ENCODE data around the gene TRRAP. TPM values are rescaled to one million over a fixed set of nuclear protein-coding genes. Genes with fewer than 3 reads are reported as not detected.

The TRRAP gene
- polyA plus RNA-seq, 3 donors: 36.7 to 39.7 (median 37.1) TPM

DNA sequence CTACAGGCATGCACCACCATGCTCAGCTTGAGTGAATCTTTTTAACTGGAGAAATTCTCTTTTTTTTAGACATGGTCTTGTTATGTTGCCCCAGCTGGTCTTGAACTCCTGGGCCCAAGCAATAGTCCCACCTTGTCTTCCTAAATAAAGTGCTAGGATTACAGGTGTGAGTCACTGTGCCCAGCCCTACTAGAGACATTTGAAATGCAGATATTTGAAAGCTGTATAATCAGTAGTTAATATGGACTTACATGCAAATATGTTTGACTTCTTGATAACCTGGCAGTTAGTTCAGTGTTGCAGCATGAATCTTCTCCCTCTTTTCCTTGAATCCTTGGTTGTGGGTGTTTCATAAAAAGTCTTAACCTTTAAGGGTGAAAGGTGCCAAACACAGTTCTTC lies 8.7 kb downstream of the TRRAP start:
- DNase-seq (ENCODE audit: low read depth in 3 of 3, low spot score in 2 of 3): no peak

DNA sequence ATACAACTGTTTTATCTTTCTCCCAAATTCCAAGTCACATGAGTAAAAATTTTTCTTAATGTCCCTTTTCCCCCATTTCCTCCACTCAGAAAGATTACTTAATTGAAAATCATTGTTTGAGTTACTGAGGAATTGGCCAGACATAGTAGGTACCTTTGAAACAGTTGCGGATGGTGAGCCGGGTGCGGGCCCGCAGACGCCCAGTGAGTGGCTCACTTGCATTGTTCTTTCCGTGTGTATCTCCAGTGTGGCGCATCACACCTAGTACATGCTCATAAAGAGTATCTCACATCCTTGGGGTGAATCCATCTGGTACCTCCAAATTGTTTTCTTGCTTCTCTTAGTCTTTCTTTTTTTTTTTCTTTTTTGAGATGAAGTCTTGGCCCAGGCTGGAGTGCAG lies 14.3 kb downstream of the TRRAP start:
- no peak for DNase-seq (ENCODE audit: low read depth in 3 of 3, low spot score in 2 of 3)

DNA sequence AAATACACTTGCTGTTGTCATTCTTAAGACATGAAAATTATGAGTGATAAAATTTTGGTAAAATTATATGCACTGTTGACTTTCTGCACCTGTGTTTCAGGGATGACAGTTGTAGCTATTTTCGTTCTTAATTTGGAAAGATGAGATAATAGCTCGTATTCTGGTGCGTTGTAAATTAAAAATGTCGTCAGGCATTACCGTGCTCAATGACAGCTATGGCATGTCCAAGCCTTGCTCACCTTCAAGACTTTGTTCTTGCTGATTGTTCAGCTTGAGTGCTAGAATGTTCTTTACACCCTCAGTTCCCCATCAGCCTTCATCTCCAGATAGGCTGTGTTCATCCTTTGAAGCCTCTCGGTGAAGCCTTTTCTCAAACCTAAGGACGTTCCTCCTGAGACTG lies 21.5 kb downstream of the TRRAP start:
- no peak for DNase-seq (ENCODE audit: low read depth in 3 of 3, low spot score in 2 of 3)

DNA sequence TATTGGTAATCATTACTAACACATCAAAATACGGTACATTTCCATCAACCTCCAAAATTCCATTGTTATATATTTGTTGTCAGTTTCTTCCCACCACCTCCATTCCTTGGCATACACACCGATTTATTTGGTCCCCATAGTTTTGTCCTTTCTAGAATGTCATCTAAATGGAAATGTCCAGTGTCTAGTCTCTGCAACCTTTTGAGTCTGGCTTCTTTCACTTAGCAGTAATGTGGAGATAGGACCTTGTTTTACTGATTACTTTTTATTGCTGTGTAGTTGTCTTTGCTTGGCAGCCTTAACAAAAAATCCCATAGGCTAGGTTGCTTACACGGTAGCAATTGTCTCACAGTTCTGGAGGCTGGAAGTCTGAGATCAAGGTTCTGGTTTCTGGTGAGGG lies 22.5 kb downstream of the TRRAP start:
- DNase-seq (ENCODE audit: low read depth in 3 of 3, low spot score in 2 of 3): no peak

DNA sequence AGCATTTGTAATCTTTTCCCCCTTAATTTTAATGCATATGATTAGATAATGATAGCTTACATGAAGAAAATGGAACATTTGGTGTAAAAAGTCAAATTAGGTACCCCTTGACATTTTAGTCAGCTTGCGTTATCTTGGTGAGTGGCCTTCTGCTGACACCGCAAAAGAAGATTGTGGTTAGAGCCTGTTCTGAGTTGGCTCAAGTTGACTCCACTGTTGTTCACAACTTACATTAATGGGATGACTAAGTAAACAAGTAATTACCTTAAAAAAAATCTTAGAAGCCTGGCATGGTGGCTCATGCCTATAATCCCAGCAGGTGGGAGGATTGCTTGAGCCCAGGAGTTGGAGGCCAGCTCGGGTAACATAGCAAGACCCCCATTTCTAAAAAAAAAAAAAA lies 24.2 kb downstream of the TRRAP start:
- no peak for DNase-seq (ENCODE audit: low read depth in 3 of 3, low spot score in 2 of 3)

DNA sequence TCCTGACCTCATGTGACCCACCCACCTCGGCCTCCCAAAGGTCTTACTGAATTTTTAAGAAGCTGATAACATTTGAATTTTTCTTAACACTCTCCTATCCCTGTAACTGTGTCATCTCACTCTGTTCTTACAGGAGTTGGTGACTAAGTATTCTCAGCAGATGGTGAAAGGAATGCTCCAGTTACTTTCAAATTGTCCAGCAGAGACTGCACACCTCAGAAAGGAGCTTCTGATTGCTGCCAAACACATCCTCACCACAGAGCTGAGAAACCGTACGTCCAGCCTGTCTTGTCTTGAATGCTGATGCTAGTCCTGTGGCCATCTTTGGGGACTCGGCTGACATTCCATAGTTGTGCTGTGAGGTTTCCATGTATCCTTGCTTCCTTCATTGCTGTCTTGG lies 24.9 kb downstream of the TRRAP start:
- no peak for DNase-seq (ENCODE audit: low read depth in 3 of 3, low spot score in 2 of 3)

DNA sequence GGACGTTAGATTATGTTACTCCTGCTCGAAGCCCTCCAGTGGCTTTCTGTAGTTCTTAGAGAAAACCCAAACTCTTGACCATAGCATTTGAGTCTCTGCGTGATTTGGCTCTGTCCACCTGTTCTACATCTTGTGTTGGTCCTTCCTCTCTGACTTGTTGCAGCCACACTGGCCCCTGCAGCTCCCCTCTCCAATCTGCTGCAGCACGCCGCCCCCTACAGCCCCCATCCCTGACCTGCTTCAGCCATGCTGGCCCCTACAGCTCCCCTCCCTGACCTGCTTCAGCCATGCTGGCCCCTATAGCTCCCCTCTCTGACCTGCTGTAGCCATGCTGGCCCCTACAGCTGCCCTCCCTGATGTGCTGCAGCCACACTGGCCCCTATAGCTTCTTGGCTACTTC lies 29.2 kb downstream of the TRRAP start:
- no peak for DNase-seq (ENCODE audit: low read depth in 3 of 3, low spot score in 2 of 3)

DNA sequence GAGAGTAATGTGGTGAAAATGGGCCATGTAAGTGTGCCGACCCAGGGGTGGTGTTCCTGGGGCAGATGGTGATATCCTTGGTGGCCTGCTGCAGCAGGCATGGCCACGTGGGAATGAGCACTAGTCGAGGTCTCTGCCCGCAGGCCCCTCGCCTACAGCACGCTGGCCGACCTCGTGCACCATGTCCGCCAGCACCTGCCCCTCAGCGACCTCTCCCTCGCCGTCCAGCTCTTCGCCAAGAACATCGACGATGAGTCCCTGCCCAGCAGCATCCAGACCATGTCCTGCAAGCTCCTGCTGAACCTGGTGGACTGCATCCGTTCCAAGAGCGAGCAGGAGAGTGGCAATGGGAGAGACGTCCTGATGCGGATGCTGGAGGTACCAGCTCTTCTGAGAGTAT lies 30.3 kb downstream of the TRRAP start:
- DNase-seq (ENCODE audit: low read depth in 3 of 3, low spot score in 2 of 3): no peak

DNA sequence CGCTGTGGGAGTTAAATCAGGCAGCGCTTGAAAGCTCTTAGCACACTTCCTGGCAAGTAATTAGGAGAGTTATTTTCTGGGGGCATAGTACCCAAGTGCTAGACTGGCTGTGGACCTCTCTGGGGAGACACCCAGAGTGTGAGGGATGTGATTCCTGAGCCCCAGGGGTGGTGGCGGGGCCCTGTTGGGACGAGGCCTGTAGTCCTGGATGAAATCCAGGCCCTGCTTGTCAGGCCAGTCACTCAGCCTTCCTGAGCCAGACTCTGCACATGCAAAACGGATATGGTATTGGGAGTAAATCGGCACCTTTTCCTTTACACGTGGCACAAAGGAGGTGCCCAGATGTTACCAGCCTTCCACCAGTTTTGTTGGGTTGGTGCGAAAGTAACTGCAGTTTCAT lies 31.2 kb downstream of the TRRAP start:
- DNase-seq (ENCODE audit: low read depth in 3 of 3, low spot score in 2 of 3): no peak

DNA sequence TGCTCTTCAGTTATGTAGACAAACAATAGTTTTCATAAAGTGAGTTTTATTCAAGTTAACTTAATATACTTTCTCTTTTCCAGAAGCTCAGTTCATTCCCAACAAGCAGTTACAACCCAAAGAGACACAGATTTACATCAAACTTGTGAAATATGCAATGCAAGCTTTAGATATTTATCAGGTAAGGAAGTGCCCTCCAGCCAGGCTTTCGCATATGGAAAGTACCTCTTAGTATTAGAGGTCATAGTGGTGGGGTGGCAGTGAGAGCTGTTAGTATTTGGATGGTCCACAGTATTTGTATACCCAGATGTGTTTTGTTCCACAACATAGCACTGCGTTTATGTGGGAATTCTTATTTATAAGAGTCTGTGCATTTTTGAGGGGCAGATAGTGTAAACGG lies 32.1 kb downstream of the TRRAP start:
- DNase-seq (ENCODE audit: low read depth in 3 of 3, low spot score in 2 of 3): no peak

DNA sequence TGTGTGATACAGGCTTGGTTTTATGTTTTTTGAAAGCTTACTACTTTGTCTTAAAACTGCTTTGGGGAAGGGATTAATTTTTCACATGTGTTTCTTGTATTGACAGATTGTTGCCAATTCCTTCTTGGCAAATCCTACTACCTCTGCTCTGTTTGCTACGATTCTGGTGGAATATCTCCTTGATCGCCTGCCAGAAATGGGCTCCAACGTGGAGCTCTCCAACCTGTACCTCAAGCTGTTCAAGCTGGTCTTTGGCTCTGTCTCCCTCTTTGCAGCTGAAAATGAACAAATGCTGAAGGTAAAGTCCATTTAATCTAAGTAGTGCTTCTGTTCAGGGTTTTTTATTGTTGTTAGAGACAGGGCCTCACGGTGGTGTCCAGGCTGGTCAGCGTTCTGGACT lies 33.6 kb downstream of the TRRAP start:
- DNase-seq (ENCODE audit: low read depth in 3 of 3, low spot score in 2 of 3): no peak

DNA sequence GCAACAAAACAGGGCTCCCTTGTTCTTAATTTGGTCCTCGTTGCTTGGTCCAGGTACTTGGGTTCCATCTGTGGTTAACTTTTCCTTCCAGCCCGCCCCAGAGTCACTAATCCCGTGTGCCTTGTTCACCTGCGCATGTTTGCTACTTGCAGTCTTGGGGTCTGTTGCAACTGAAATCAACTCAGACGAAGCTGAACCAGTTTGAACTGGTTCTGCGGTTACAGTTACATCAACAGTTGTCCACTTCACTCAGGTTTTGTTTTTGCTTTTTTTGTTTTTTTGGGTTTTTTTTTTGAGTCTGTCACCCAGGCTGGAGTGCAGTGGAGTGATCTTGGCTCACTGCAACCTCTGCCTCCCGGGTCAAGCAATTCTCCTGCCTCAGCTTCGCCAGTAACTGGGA lies 34.7 kb downstream of the TRRAP start:
- no peak for DNase-seq (ENCODE audit: low read depth in 3 of 3, low spot score in 2 of 3)

DNA sequence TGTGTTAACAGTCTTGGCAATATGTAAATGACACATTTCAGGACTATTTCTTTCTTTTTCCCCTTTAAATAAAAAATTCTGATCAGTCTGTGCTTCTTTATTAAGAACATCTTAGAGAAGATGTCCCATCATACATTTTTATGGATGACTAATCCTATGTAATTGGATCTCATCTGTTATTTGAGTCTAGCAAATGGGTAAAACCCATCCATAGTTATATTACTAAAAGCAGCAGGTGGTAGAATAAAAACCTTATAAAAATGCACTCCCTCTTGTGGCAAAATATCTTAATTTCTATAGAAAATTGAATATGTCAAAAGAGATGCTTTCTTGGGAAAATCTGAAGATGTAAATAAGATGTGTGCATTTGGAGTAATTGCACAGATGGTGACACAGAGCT lies 35.3 kb downstream of the TRRAP start:
- DNase-seq (ENCODE audit: low read depth in 3 of 3, low spot score in 2 of 3): no peak

DNA sequence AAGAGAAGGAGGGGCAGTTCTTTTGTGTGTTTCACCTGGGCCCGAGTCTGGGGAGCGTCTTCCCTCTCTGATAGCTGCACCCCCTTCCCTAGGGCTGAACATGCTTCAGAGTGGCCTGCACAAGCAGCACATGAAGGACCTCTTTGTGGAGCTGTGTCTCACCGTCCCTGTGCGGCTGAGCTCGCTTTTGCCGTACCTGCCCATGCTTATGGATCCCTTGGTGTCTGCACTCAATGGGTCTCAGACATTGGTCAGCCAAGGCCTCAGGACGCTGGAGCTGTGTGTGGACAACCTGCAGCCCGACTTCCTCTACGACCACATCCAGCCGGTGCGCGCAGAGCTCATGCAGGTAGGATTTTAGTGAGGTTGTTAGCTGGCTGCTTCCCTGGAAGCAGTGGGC lies 39.0 kb downstream of the TRRAP start:
- DNase-seq (ENCODE audit: low read depth in 3 of 3, low spot score in 2 of 3): no peak

DNA sequence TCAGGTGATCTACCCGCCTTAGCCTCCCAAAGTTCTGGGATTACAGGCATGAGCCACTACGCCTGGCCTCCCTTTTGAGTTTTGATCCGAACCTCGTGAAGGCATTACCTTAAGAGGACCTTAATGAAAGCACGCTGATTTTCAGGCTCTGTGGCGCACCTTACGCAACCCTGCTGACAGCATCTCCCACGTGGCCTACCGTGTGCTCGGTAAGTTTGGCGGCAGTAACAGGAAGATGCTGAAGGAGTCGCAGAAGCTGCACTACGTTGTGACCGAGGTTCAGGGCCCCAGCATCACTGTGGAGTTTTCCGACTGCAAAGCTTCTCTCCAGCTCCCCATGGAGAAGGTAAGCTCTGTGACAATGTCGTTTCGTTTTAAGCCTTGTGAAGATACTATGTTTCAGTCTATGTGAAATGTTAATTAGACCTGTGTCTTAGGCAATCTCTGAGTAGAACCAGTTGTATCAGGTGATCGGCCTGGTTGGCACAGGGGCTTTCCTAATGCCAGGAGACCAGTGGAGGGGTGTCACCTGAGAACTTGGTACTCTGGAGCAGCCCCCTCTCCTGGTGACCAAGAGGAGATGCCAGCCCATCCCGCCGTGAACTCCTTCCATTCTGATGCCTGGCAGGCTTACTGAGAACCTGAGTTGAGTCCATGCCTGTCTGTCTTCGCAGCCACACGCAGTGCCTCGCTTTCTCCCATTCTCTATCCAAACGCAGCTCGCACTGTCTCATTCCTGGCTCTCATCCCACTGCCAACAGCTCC lies 43.5 kb downstream of the TRRAP start:
- DNase-seq (ENCODE audit: low read depth in 3 of 3, low spot score in 2 of 3): no peak

DNA sequence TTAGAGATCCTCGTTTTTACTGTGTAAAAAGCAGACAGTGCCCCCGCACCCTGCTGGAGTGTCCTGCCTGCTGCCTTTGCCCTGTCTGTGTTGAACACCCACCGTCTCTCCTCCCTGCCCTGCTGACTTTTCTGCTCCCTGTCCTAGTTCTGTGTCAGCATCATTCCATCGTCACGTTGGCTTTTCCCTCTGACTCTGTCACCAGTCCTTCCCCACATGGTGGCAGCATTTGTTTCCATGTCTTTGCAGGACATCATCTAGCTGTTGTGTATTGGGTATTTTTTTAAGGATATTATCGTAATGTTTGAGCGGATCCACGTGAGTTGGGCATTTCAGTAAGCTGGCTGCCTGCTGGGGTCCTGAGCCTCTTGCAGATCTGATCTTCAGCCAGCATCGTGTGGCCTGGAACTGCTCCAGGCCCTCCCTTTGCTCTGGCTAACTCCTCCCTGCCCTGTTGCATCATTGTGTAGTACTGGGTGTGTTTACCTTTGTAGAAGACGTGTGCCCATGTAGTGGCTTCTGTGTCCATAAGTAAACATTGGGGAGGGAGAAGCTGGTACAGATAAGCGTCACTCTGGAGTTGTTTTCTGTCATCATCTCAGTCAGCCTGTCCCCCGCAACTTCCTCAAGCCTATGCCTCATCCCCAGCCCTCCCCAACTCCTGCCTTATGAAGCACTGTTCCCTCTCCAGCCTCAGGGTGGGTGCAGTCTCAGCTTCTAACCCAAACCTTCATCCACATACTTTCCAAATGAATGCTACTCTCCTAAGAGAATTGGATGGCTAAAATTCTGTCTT lies 44.3 kb downstream of the TRRAP start:
- no peak for DNase-seq (ENCODE audit: low read depth in 3 of 3, low spot score in 2 of 3)

DNA sequence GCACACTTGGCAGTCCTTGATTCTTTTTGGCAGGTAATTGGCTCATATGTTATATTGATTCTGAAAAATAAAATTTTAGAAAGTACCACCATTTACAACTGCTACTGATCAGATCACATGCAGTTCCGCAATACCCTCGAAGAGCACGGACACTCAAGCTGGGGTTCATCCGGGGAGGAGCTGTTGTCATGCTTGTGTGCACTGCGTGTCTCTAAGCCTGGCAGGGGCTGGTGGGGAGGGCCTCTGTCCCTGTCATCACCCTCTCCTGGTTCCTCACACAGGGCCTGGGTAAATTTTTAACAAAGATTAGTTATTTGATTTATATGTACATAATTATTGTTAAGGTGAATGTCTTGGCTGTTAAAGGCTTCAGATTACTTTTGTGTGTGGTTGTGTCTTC lies 45.2 kb downstream of the TRRAP start:
- DNase-seq (ENCODE audit: low read depth in 3 of 3, low spot score in 2 of 3): no peak

DNA sequence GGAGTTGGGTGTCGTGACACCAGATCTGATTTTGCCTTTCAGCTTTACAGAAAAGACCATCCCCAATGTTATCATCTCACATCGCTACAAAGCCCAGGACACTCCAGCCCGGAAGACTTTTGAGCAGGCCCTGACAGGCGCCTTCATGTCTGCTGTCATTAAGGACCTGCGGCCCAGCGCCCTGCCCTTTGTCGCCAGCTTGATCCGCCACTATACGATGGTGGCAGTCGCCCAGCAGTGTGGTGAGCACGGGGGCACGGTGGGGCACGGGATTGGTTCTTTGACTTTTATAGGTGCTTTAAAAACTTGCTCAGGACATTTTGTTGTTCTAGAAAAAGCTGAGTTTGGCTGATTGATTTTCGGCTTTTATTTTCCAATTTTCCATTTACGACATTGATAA lies 48.8 kb downstream of the TRRAP start:
- DNase-seq (ENCODE audit: low read depth in 3 of 3, low spot score in 2 of 3): no peak

DNA sequence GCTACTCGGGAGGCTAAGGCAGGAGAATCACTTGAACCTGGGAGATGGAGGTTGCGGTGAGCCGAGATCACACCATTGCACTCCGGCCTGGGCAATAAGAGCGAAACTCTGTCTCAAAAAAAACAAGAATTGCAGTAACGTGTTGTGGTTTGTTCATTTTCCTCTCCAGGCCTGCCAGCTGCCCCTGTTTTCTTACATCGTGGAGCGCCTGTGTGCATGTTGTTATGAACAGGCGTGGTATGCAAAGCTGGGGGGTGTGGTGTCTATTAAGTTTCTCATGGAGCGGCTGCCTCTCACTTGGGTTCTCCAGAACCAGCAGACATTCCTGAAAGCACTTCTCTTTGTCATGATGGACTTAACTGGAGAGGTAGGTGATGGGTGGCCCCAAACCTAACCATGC lies 52.1 kb downstream of the TRRAP start:
- no peak for DNase-seq (ENCODE audit: low read depth in 3 of 3, low spot score in 2 of 3)

DNA sequence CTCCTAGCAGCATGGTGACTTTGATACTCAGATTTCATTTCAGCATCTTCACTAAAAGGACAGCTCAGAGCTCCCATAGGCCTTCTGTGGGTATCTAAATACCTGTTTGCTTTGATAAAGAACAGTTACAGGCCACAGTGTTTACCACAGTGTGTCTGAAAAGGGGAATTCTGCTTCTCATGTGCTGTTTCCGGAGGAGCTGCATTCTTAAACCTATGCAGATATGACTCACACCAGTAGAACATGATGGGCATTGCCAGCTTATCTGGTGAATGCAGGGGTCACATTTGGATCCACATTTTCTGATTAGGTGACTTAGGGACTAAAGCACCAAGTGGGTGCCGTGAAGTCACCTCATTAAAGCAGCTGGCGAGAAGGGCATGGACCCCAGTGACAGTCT lies 52.6 kb downstream of the TRRAP start:
- DNase-seq (ENCODE audit: low read depth in 3 of 3, low spot score in 2 of 3): no peak

DNA sequence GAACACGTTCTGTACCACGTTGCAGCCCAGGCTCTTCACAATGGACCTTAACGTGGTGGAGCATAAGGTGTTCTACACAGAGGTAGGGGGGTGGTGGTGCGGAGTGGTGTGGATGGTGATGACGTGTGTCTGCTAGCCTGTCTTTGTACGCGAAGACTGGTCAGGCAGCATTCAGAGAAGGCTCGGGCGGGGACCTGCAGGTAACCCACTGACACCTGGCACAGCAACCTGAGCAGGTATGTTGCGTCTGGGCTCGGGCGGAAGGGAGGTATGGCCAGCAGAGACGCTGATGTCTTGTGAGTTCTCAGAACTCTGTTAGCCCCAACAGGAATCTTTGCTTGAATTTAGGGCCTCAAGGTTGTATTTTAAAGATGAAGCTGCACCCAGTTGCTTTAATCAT lies 55.0 kb downstream of the TRRAP start:
- no peak for DNase-seq (ENCODE audit: low read depth in 3 of 3, low spot score in 2 of 3)

DNA sequence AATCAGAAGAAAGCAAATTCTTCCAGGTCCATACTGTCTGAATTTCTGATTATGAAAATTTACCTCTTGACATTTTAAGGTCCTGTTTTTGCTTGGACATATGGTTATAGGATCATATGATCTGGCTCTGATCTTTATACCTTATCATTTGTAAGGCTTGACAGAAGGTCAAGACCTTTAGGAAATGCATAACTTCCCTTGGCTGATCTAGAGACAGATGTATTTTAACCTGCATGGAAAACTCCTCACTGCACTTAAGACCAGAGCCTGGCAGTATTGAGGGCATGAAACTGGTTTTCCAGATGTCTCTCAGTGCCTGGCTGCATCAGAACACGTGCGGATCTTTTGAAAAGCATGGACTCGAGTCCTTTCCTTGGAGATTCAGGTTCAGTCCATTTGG lies 55.9 kb downstream of the TRRAP start:
- no peak for DNase-seq (ENCODE audit: low read depth in 3 of 3, low spot score in 2 of 3)

Data from right renal cortex interstitium (tissue), 3 donors.